ENCODE measurements around the gene ZNF319.
"Not testable (repeated sequence)": the region's sequence is repeated elsewhere in the genome, so short reads cannot be mapped to it uniquely, and the experiment has no call there.

The ZNF319 gene

DNA sequence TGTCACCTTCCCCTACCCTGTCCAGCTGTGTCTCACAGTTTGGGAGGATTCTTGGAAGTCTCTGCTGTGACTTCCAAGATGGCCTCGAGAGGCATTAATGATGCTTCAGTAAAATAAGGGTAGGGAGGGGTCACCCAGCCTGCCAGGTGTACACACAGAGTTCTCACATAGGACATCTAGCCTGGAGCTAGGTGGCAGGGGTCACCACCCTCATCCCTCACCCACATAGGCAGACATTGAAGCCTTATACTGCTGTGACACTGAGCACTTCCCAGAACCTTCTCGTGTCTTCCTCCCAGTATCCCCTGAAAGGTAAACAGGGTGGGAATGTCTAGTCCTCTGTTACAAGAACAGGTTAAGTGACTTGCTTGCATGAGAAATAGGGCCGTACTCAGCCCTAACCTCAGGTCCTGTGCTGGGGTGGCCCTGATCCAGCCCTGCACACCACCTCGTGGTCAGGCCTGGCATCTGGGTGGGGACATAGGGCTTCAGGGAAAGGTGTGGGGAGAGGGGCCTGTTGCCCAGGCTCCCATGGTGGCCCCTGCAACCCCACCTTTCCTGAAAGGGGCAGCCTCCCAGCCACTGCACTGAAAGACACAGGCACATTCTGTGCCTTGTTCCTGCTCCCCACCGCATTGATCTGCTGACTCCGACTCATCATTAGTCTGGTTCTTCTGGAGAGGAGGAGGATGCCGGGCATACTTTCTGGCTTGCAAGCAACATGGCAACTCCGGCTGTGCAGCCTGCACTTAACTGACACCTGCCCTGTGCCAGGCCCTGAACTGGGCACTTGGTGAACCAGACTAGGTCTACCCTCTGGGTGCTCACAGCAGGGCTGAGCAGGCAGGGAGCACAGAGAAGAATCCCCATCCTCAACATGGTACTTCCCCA is 21.4 kb upstream of the ZNF319 start:
- no peak for DNase-seq (ENCODE audit: low read depth in 2 of 2)

DNA sequence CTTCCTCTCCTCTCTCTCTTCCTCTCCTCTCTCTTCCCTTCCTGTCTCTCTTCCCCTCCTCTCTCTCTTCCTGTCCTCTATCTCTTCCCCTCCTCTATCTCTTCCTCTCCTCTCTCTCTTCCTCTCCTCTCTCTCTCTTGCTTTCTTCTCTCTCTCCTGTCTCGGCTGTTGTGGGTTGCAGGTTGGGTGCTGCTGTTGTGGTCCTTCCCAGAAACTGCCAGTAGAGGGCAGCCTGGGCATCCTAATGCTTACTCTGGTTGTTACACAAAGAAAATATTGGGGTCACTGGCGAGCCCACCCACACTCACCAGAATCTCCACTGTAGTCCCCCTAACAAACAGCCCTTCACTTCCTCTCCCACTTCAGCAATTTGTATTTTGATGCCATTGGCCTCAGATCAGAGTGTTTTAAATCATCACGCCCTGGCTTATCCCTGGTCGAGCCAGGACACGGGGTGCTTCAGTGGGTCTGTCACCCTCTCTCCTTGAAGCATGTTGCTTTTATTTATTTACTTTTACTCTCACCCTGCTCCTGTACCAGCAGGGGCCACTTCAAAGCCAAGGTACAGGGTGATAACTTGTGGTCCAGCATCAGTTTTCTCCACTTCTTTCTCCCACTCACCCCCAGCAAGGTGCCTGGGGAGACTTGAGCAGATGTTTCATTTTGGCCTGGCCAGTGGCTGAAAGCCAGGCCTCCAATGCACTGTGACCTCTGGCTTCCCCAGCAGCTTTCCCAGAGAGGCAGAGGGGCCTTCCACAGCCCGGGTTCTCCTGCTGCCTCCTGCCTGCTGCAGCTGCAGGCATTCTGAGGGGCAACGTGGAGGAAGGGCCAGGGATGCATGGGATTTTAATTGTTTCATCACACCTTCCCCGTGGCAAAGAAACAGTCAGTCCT is 20.4 kb upstream of the ZNF319 start:
- DNase-seq (ENCODE audit: low read depth in 2 of 2): peak in 1 of 2 experiments; percentile 59

DNA sequence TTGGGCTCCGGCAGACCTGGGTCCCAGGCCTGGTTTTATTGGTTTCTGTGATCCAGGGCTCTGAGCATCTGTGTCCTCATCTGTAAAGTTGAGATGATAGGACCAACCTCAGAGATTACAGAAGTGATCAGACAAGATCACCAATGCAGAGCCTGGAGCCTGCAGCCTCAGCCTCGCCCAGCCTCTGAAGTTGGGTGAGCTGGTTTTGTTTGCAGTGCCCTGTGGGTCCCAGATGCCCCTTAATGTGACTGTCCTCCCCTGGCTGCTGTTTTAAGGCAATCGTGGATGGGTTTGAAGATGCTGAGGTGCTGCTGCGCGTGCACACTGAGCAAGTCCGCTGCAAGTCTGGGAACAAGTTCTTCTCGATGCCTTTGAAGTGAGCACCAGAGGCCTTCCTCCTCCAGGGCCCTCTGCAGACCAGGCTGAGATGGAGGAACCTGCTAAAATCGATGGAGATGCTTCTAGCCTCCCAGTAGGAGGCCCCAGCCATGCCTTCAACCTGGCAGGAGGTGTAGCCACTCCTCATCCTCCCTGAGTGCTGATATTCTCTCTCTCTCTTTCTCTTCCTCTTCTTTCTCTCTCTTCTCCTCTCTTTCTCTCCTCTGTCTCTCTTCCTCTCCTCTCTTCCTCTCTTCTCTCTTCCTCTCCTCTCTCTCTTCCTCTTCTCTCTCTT is 19.5 kb upstream of the ZNF319 start:
- DNase-seq (ENCODE audit: low read depth in 2 of 2): no peak

DNA sequence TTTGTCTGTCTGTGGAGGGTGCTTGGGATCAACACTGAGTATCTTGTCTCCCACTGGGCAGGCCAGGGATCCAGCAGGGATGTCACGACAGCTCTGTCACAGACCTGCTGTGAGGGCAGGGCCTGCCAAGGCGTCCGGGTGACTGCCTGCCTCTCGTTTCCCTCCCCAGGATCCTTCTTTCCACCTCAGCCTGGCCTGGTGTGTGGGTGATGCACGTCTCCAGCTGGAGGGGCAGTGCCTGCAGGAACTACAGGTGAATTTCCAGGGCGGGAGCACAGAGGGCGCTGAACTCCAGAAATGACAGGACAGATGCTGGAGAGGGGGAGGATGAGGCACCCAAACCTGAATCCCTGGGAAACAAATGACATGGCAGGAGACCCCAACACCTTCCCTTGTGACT is 18.3 kb upstream of the ZNF319 start:
- DNase-seq (ENCODE audit: low read depth in 2 of 2): no peak

DNA sequence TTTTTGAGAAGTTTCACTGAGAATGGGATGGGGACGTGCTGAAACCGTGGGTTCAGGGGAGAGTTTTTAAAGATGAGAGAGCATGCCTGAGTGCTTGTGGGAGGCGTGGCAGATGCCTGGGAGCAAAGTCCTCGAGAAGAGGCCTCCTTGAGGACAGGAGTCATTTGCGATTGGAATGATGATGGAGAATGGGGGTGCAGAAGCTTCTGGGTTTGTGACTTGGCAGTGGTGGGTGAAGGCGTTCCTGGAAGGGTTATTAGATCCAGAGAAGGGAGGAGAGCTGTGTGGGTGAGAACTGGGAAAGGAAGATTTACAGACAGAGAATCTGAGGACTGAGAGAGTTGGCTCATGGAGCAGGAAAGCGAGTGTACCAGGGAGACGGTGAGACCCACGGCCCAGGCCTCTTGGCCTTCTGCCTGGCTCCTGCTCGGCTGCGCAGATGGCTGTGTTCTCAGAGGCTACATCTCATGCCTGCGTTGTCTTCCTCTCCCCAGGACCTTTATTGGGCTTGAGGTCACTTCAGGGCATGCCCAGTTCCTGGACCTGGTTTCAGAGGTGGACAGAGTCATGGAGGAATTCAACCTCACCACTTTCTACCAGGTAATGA is 16.5 kb upstream of the ZNF319 start:
- DNase-seq (ENCODE audit: low read depth in 2 of 2): no peak

DNA sequence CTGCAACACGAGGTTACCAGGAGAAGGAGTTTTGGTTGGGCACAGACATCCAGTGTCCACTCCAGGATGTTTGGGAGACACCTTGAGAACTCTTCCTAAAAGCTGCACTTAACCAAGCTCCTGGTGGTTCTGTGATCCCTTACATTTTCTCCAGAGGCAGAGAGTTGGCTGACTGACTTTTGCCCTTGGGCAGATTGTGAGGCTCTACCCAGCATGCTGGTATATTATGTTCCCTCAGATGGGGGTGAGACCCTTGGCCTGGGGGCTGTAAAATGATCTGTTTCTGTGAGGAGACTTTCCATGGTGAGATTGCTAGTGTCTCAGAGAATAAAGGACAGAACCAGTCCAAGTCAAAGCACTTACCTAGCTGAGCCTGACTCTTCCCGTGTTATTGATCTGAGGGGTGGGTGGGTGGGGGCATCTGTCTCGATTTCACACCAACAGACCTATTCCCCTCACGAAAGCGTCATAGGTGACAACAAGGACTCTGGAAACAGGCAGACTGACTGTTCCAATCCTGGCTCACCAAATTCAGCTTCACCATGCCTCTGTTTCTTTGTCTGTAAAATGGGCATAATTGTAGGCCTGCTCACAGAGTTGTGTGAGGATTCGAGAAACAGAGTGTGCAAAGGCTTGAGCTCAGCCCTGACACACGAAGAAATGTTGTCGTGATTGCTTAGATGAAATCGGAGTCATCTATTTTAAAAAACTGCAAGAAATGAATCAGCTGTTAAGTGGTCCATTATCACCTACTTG is 12.9 kb upstream of the ZNF319 start:
- no peak for DNase-seq (ENCODE audit: low read depth in 2 of 2)

DNA sequence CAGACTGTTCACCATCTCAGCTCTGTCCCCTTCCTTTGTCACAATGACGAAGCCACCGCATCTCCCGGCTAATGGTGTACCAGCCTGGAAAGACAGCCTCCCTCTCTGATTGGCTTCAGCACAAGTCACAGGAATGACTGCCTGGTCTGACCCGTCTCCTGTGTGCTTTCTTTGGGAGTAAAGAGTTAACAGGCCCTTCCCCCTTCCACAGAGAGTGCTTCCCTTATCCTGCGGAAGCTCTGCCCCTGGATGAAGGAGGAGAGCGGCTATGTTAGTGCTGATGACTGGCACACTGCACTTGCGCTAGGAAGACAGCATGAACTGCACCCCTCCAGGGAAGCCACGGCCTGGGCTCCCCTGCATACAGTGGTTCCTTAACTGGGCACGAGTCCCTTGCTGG is 12.0 kb upstream of the ZNF319 start:
- no peak for DNase-seq (ENCODE audit: low read depth in 2 of 2)

DNA sequence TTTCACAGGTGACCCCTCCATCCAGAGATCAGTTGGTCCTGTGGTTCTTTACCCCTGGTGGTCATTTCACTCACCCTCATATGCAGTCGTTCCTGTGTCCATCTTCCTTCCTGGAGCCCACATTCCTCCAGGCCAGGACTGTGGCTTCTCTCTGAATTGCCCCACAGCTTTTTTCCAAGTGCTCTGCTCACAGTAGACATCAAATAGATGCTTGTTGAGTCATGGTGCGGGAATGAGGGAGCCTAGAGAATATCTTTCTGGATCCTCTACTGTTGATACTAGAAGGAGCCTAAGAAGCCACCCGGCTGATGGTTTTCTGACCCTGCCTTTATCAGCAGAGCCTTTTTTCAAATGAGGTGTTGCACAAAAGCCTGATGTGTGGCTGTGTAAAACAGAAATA is 11.2 kb upstream of the ZNF319 start:
- DNase-seq (ENCODE audit: low read depth in 2 of 2): no peak

DNA sequence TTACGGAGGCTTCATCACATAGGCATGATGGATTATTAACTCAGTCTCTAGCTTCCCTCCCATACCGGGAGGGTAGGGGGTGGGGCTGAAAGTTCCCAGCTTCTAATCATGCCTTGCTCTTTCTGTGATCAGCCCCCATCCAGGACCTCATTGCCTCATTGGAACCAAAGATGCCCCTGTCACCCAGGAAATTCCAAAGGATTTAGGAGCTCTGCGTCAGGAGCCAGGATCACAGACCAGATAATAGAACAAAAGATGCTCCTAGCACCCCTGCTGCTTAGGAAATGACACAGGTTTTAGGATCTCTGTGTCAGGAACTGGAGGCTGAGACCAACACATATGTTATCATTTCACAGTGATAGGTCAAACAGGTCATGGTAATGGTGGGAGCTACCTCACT is 10.4 kb upstream of the ZNF319 start:
- DNase-seq (ENCODE audit: low read depth in 2 of 2): no peak

DNA sequence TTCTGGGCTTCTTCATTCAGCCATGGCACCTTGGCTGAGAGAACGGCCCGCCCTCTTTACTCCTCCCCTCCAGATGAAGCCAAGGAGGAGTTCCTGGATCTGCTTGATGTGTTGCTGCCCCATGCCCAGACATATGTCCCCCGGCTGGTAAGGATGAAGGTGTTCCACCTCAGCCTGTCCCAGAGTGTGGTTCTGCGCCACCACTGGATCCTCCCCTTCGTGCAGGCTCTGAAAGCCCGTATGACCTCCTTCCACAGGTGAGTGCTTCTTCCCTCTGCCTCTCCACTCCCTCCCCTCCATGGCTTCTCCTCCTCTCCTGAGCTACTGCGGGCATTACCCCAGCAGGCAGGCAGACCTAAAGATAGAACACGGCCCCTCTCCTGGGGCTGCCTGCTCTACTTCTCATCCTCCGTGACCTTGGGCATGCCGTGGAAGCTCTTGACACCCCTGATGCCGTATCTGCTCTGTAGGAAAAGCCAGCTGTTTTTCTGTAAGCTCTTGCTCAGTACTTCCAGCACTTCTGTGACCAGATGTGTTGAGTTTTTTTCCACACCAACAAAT is 9.5 kb upstream of the ZNF319 start:
- no peak for DNase-seq (ENCODE audit: low read depth in 2 of 2)

DNA sequence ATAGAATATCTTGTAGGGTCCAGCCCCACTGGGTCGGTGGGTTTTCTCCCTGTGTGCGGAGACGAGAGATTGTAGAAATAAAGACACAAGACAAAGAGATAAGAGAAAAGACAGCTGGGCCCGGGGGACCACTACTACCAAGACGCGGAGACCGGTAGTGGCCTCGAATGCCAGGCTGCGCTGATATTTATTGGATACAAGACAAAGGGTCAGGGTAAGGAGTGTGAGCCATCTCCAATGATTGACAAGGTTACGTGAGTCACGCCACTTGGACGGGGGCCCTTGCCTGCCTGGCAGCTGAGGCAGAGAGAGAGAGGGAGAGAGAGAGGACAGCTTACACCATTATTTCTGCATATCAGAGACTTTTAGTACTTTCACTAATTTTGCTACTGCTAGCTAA is 4.3 kb upstream of the ZNF319 start:
- DNase-seq (ENCODE audit: low read depth in 2 of 2): not testable (repeated sequence)

DNA sequence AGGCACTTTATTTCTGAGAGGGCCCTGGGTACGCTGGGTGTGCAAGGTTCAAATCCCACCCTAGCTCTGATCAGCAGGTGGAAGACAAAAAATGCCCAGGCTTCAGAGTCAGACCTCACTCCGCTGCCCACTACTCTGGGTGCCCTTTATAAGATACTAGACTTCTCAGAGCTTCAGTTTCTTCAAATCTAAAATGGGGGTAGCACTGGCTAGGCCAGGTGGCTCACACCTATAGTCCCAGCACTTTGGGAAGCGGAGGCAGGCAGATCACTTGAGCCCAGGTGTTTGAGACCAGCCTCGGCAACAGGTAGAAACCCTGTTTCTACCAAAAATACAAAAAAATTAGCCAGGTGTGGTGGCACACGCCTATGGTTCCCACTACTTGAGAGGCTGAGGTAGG is 2.5 kb upstream of the ZNF319 start:
- no peak for DNase-seq (ENCODE audit: low read depth in 2 of 2)

DNA sequence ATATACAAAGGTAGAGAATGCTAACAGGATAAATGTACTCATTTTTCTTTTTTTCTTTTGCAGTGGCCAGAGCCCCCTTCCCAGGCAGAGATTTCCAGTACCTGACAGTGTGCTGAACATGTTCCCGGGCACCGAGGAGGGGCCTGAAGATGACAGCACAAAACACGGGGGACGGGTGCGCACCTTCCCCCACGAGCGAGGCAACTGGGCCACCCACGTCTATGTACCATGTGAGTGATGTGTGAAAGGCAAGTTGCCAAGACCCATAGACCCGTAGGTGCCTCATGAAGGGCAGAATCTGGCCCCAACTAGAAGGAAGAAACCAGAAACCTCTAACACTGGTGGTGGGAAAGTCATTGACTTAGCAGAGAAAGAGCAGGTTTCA is 1.9 kb upstream of the ZNF319 start:
- DNase-seq (ENCODE audit: low read depth in 2 of 2): no peak

DNA sequence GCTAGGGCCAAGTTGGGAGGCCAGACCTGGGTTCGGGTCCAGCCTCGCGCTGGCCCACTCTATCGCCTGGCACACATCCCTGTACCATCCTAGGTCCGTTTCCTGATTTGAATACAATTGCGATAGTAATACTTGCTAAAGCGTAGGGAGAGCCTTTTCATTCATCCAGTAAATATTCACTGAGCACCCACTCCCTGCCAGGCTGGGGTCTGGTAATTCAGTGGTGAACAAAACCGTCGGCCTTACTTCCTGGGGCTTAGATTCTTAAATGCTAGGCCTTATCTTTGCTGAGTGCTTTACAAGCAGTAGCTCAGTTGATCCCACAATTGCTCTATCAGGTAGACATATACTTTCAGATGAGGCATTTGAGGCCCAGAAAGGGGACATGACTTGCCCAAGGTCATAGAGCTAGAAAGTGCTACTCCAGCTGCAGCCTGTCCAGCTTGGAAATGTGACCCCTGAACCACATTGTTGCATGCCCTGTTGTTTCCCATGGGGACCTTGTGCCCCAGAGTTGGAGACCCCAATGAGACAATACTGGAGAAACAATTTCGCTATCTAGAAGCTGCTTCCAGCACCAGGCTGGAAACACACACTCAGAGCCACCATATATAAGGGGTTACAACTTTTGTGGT is 1.4 kb upstream of the ZNF319 start:
- DNase-seq (ENCODE audit: low read depth in 2 of 2): no peak

DNA sequence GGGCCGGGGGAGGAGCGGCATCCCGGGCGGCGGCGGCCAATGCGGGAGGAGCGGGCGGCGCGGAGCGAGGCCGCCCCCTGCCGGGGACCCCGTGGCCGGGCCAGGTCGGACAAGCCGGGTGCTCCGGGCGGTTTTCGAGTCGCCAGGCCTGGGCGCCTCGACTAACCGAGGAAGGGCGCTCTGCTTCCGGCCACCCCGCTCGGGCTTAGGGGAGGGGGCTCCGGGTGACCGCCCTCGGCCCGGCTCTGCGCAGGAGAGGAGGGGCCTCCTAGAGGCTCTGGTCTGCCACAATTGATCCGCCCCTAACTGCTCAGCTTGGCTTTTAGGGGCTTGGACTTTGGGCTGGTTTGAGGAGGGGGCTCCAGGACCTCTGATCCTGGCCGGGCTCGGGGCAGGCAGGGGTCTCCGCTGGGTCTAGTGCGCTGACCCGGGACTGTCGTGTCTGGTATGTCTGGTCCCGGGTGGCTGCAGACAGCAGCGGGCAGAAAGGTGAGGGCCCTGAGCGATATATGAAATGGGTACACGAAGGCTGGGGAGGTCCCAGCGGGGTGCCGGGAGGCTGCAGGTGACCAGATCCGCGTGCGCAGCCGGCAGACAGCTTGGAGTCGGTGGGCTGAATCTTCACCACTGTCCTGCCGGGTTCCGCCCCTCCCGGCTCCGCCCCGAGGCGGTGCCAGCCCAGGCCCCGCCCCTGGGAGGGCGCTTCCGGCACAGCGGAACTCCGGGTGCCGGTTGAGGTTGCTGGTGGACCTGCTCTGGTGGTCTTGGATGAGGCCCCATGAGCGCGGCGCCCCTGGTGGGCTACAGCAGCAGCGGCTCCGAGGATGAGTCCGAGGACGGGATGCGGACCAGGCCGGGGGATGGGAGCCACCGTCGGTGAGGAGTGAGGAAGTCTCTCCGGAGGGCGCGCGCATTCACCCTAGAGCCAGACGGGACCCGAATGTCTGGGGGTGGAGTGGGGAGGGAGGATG is 519 bp upstream of the ZNF319 start, which contains the start of gene USB1:
USB1 (plus strand) TSS at position 702 of the 971 bp plus-strand sequence; CDS start at position 779, 77 bp downstream.
- peak; percentile 66 to 75 for DNase-seq (ENCODE audit: low read depth in 2 of 2)

DNA sequence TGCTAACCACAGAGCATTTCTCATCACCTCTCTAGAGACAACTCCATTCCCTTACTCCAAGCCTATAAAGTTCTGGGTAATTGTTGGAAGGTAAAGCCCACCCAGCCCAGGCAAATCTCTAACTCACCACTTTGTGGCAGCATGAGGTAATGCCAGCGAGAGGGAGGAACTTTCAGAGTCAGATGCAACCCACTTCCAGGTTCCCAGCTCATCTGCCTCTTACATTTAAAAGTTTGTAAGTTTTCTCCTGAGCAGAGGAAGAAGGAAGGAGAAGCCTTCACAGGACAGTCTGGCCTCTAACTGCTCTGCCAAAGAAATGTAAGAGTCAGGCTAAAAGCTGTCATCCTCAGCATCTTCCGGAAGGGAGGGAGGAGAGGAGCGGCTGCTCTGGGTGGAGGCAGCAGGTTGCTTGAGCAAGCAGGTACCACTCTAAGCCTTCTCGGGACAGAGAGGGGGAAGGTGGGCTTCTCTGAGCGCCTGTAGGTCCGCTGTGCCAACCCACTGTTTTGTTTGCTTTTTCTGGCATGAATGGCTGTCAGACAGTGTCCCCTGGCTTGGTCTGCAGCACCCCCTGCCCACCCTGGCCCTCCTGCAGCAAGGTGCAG is 1.0 kb downstream of the ZNF319 start:
- DNase-seq (ENCODE audit: low read depth in 2 of 2): no peak

DNA sequence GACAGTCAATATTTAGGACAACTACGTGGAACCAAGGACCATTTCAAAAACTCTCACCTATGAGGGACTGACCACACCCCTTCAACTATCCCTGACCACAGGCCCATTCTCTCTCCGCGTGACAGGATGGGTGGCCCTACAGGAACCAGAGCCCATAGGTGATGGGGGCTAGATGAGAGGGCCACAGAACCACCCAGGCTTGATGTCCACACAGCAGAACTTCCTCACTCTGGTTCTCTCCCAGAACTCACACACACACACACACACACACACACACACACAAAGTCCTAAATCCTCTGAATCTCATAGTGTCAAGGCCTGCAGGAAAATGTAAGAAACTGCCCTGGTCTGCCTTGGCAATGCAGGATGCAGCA is 1.5 kb downstream of the ZNF319 start:
- no peak for DNase-seq (ENCODE audit: low read depth in 2 of 2)

DNA sequence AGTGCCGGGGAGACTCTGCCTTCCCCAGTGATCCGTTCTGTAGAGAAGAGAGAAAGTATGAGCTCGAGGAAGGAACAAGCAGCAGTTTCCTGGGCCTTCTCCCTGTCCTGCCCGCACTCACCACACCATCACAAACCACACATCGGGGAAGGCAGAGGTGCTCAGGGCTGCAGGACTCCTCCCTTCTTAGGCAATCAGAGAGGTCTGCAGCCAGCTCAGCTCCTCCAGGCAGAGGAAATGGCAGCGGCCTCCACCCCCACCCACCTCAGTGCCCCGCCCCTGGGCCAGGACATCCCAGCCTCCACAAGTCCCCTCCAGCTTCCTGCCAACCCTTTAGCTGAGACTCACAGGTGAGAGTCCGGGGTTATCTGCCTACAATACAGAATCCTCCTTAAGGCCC is 2.0 kb downstream of the ZNF319 start:
- peak in 1 of 2 experiments; percentile 55 for DNase-seq (ENCODE audit: low read depth in 2 of 2)

All from stimulated activated CD4-positive, alpha-beta T cell treated with anti-CD3 and anti-CD28 coated beads, Interleukin-12 subunit alpha, Interleukin-12 subunit beta, amount 100 ng/mL, for 24 hours (primary cell).